ENCODE measurements around the gene PID1. TPM values are rescaled to one million over a fixed set of nuclear protein-coding genes. Genes with fewer than 3 reads are reported as not detected.

The PID1 gene
- total RNA-seq, 4 donors from 2014 or later: 33.1 to 48.6 (median 39.7) TPM

GRCh38 chr2:229175497-229175863, 95.6 kb downstream of the PID1 start:
- H3K4me1 ChIP-seq: peaks cover 0 to 9% (median 2%) of the 10 kb centered on the region in 4 donors
- H3K9me3 ChIP-seq: peaks cover 0 to 7% (median 0%) of the 10 kb centered on the region in 4 donors
- TF ChIP-seq CTCF (IDR thresholded peaks at IDR 0.05): no peak
- no peak for TF ChIP-seq EP300 (IDR thresholded peaks at IDR 0.05)
- no peak for TF ChIP-seq POLR2A (IDR thresholded peaks at IDR 0.05)
- DNase-seq (ENCODE audit: low spot score in 2 of 2): no peak
- 96 to 100% methylated on average over 1 of the region's 1 CpG for WGBS, 2 donors
- no peak overlapping the region for H3K4me3 ChIP-seq
- no peaks in the 10 kb centered on the region for H3K27me3 ChIP-seq
- H3K36me3 ChIP-seq: no peaks in the 10 kb centered on the region
- no peak overlapping the region for H3K27ac ChIP-seq

- no peak overlapping the region for H3K4me3 ChIP-seq
- H3K36me3 ChIP-seq: no peaks in the 10 kb centered on the region
- H3K9me3 ChIP-seq: peaks cover 0 to 7% (median 0%) of the 10 kb centered on the region in 4 donors
- DNase-seq (ENCODE audit: low spot score in 2 of 2): no peak
- H3K27ac ChIP-seq: no peak overlapping the region
- 47 to 50% methylated on average over 4 of the region's 4 CpGs for whole genome bisulfite sequencing, 2 donors
- TF ChIP-seq POLR2A (IDR thresholded peaks at IDR 0.05) (no peak), CTCF (IDR thresholded peaks at IDR 0.05) (no peak), EP300 (IDR thresholded peaks at IDR 0.05) (no peak)
- peaks cover 0 to 9% (median 2%) of the 10 kb centered on the region in 4 donors for H3K4me1 ChIP-seq
- H3K27me3 ChIP-seq: no peaks in the 10 kb centered on the region
These were observed 96.1 kb downstream of the PID1 start for GRCh38 chr2:229174794-229175496.

GRCh38 chr2:229173825-229174359, 97.2 kb downstream of the PID1 start:
- peaks cover 0 to 2% (median under 1%) of the 10 kb centered on the region in 4 donors for H3K4me1 ChIP-seq
- H3K4me3 ChIP-seq: no peak overlapping the region
- 71 to 73% methylated on average over 3 of the region's 3 CpGs for WGBS, 2 donors
- no peaks in the 10 kb centered on the region for H3K36me3 ChIP-seq
- no peaks in the 10 kb centered on the region for H3K27me3 ChIP-seq
- no peak overlapping the region for H3K27ac ChIP-seq
- TF ChIP-seq EP300 (IDR thresholded peaks at IDR 0.05) (no peak), CTCF (IDR thresholded peaks at IDR 0.05) (no peak), POLR2A (IDR thresholded peaks at IDR 0.05) (no peak)
- peaks cover 0 to 7% (median 0%) of the 10 kb centered on the region in 4 donors for H3K9me3 ChIP-seq
- no peak for DNase-seq (ENCODE audit: low spot score in 2 of 2)

- Histone ChIP-seq H3K4me3 (no peak overlapping the region), H3K4me1 (no peaks in the 10 kb centered on the region), H3K27ac (no peak overlapping the region), H3K36me3 (no peaks in the 10 kb centered on the region), H3K27me3 (no peaks in the 10 kb centered on the region), H3K9me3 (peaks cover 0 to 7% (median 0%) of the 10 kb centered on the region in 4 donors)
- DNase-seq (ENCODE audit: low spot score in 2 of 2): no peak
- TF ChIP-seq EP300 (IDR thresholded peaks at IDR 0.05) (no peak), POLR2A (IDR thresholded peaks at IDR 0.05) (no peak), CTCF (IDR thresholded peaks at IDR 0.05) (no peak)
- WGBS, 2 donors: 80 to 85% methylated on average over 3 of the region's 3 CpGs
These were observed 100.2 kb downstream of the PID1 start for GRCh38 chr2:229170916-229171315.

- H3K36me3 ChIP-seq: no peaks in the 10 kb centered on the region
- peaks cover 0 to 7% (median 0%) of the 10 kb centered on the region in 4 donors for H3K9me3 ChIP-seq
- TF ChIP-seq POLR2A (IDR thresholded peaks at IDR 0.05) (no peak), CTCF (IDR thresholded peaks at IDR 0.05) (no peak), EP300 (IDR thresholded peaks at IDR 0.05) (no peak)
- 70 to 72% methylated on average over 2 of the region's 2 CpGs for WGBS, 2 donors
- no peaks in the 10 kb centered on the region for H3K4me1 ChIP-seq
- no peak overlapping the region for H3K27ac ChIP-seq
- no peak for DNase-seq (ENCODE audit: low spot score in 2 of 2)
- H3K4me3 ChIP-seq: no peak overlapping the region
- no peaks in the 10 kb centered on the region for H3K27me3 ChIP-seq
These were observed 100.9 kb downstream of the PID1 start for GRCh38 chr2:229170171-229170570.
